Calu3 (cell line): Measurements from ENCODE around the gene WASF2. TPM values are rescaled to one million over a fixed set of nuclear protein-coding genes. Genes with fewer than 3 reads are reported as not detected.

Experiments
- BruUV-seq: library from RNA; stranded (reverse); fragments of 400-500 nt; replicated peaks from 2 replicates; lab custom pipeline; 2021; lab: Mats Ljungman, UMichigan
- CTCF ChIA-PET: fragments of 300-600 bp; sonication (Branson Sonifier 250); formaldehyde crosslinking; loops from one replicate; lab custom pipeline; 2022; ENCODE audit warnings: antibody characterized with exemption; lab: Charles Lee
- DNase-seq: peaks from one replicate; pipeline ENCODE4 v3.0.0; 2022
- H3K27ac Mint-ChIP-seq: one replicate; pipeline ENCODE4 v1.8.0; 2022; ENCODE audit warnings: mixed read lengths; ENCODE audit not compliant: unreplicated experiment
- H3K27me3 Mint-ChIP-seq: one replicate; pipeline ENCODE4 v1.8.0; 2022; ENCODE audit warnings: mixed read lengths; ENCODE audit not compliant: unreplicated experiment
- H3K36me3 Mint-ChIP-seq: one replicate; pipeline ENCODE4 v1.8.0; 2022; ENCODE audit warnings: mild to moderate bottlenecking, moderate library complexity, mixed read lengths; ENCODE audit not compliant: insufficient read depth, unreplicated experiment
- H3K4me1 Mint-ChIP-seq: one replicate; pipeline ENCODE4 v1.8.0; 2022; ENCODE audit warnings: mild to moderate bottlenecking, low read depth, mixed read lengths; ENCODE audit not compliant: unreplicated experiment
- H3K4me3 Mint-ChIP-seq: one replicate; pipeline ENCODE4 v1.8.0; 2022; ENCODE audit warnings: mild to moderate bottlenecking, low read depth, moderate library complexity, mixed read lengths; ENCODE audit not compliant: unreplicated experiment
- H3K9me3 Mint-ChIP-seq: one replicate; pipeline ENCODE4 v1.8.0; 2022; ENCODE audit warnings: low read depth, mixed read lengths; ENCODE audit not compliant: unreplicated experiment
- intact Hi-C: fragments of 100-400 bp; cut with micrococcal nuclease; formaldehyde crosslinking; loops from one replicate; pipeline ENCODE4 v1.10.0; 2022; ENCODE audit not compliant: unreplicated experiment
- total RNA-seq: library from RNA; stranded (reverse); gene quantifications from 2 replicates; pipeline ENCODE4 v1.2.3, GENCODE V29; 2022
- TF ChIP-seq, protein P1 (sequence below): fragments of 200-600 bp; IDR thresholded peaks from one replicate; pipeline ENCODE4 v1.8.0; 2022; ENCODE audit warnings: antibody characterized with exemption; ENCODE audit not compliant: unreplicated experiment

The WASF2 gene
- total RNA-seq, 1 experiment from 2014 or later, result 79.5 TPM

DNA sequence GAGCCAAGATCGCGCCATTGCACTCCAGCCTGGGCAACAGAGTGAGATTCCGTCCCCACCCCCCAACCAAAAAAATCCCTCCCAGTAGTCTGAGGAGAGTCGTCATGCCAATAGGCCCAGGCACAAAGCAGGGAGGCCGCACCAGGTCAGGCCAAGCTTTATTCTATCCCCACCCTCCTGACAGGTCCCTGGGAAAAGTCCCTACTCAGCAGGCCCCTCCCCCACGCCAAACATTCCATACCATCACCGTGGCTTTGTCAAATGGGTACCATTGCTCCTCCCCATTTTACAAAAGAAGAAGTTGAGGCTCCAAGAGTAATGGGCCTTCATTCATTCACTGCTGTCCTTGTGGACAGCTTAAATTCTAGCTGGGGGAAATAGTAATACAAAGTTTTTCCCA lies 92.2 kb downstream of the WASF2 start:
- CTCF ChIA-PET, result interaction anchor here (0.6 to 0.7 kb wide), 3 partner anchors 150 to 320 kb away, joined by 3 read pairs; no protein-coding TSS in a partner anchor
- no peak for DNase-seq
- no peaks in the 10 kb centered on the region for H3K9me3 Mint-ChIP-seq
- no TSS peak for BruUV-seq
- H3K36me3 Mint-ChIP-seq, result peaks cover 27% of the 10 kb centered on the region
- intact Hi-C loops, result no loop called here
- H3K27ac Mint-ChIP-seq, result no peak overlapping the region
- no peak overlapping the region for H3K4me3 Mint-ChIP-seq
- TF ChIP-seq, protein P1, sequence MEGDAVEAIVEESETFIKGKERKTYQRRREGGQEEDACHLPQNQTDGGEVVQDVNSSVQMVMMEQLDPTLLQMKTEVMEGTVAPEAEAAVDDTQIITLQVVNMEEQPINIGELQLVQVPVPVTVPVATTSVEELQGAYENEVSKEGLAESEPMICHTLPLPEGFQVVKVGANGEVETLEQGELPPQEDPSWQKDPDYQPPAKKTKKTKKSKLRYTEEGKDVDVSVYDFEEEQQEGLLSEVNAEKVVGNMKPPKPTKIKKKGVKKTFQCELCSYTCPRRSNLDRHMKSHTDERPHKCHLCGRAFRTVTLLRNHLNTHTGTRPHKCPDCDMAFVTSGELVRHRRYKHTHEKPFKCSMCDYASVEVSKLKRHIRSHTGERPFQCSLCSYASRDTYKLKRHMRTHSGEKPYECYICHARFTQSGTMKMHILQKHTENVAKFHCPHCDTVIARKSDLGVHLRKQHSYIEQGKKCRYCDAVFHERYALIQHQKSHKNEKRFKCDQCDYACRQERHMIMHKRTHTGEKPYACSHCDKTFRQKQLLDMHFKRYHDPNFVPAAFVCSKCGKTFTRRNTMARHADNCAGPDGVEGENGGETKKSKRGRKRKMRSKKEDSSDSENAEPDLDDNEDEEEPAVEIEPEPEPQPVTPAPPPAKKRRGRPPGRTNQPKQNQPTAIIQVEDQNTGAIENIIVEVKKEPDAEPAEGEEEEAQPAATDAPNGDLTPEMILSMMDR, result no peak
- H3K27me3 Mint-ChIP-seq, result no peaks in the 10 kb centered on the region
- no peaks in the 10 kb centered on the region for H3K4me1 Mint-ChIP-seq

DNA sequence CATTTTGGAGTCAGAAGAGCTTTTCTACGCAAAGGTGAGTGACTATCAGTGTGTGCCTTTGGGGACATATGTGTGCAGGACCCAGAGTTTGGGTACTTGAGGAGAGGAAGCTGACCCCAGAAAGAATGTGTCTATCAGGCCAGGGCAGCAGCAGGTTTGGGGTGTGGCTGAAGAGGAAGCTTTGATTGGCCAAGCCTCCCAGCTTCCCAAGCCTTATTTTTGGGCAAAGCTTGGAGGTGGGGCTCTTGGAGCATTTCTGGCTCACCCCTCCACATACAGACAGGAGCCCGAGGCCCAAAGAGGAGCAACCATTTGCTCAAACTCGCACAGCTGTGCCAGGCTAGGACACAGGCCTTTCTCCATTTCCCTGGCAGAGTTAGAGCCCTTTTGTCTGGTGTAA lies 92.9 kb downstream of the WASF2 start:
- peaks cover 6% of the 10 kb centered on the region for H3K27me3 Mint-ChIP-seq
- no TSS peak for BruUV-seq
- TF ChIP-seq, protein P1, result no peak
- no peaks in the 10 kb centered on the region for H3K9me3 Mint-ChIP-seq
- H3K4me3 Mint-ChIP-seq, result no peak overlapping the region
- H3K4me1 Mint-ChIP-seq, result peaks cover 5% of the 10 kb centered on the region
- peaks cover 33% of the 10 kb centered on the region for H3K36me3 Mint-ChIP-seq
- H3K27ac Mint-ChIP-seq, result no peak overlapping the region
- CTCF ChIA-PET, result interaction anchor here (0.6 to 1.1 kb wide), 3 partner anchors 96 to 240 kb away, joined by 3 read pairs; no protein-coding TSS in a partner anchor
- DNase-seq, result no peak
- intact Hi-C loops, result no loop called here

DNA sequence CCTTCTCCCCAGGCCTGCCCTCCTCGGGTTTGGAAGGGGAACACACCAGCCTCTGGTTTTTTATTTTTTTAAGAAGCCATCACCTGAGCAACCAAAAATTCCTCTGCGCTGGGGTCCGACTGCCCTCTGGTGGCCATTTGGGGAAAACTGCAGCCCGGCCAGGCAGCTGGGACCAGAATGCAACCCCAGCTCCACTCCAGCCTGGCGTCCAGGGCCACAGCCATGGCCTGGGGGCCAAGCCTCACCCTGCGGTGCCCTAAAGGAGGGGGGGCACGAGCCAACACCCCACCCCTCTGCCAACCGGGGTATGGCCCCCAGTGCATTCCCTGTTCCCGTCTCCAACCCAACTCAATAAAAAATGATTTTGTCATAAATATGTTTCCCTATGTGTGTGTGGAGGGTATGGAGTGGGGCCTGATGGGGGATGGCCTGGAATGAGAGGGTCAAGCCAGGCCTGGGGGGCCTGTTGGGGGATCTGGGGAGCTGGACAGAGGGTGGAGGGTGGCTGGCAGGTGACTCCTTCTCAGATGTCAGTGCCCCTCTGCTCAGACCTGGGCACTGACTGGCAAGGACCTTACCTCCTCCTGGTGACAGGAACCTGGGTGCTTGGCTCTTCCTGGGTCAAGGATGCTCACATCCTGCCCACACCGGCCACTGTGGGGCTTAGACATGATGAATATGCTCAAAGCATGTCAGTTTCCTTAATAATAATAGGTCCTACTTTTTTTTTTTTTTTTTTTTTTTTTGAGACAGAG lies 94.3 kb downstream of the WASF2 start:
- CTCF ChIA-PET, result interaction anchor here (0.6 to 1.7 kb wide), 9 partner anchors 27 to 253 kb away, joined by 3 to 10 read pairs (median 5); partner anchors contain the start of gene MAP3K6
- Mint-ChIP-seq H3K9me3 (no peaks in the 10 kb centered on the region), H3K36me3 (peaks cover 38% of the 10 kb centered on the region), H3K27ac (no peak overlapping the region), H3K4me3 (no peak overlapping the region), H3K27me3 (peaks cover 20% of the 10 kb centered on the region), H3K4me1 (peaks cover 11% of the 10 kb centered on the region)
- TF ChIP-seq, protein P1, result peak; percentile 81
- DNase-seq, result peak; percentile 75
- BruUV-seq, result no TSS peak
- intact Hi-C loops, result no loop called here

DNA sequence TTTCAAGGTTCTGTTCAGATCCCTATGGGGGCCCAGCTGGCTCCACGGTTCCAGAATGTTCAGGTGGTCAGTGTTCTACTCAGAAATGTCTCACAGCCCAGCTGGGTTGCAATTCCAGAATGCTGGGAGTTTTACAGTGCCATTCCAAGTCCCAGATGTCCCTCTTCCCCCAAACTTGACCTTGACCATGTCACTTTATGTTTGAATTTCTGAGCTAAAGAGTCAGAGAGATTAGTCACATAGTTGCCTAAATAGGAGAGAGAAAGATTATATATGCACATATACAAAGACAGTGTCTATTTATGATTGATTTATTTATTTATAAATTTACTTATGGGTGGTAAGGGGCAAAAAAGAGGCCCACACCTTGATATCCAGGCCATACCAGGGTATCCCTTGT lies 95.0 kb downstream of the WASF2 start:
- TSS peak; percentile 86 for BruUV-seq
- no peak overlapping the region for H3K27ac Mint-ChIP-seq
- peaks cover 11% of the 10 kb centered on the region for H3K4me1 Mint-ChIP-seq
- CTCF ChIA-PET, result interaction anchor here (0.6 to 1.7 kb wide), 10 partner anchors 27 to 254 kb away, joined by 3 to 10 read pairs (median 4); partner anchors contain the start of gene MAP3K6
- H3K4me3 Mint-ChIP-seq, result no peak overlapping the region
- DNase-seq, result no peak
- no peaks in the 10 kb centered on the region for H3K9me3 Mint-ChIP-seq
- peaks cover 34% of the 10 kb centered on the region for H3K36me3 Mint-ChIP-seq
- TF ChIP-seq, protein P1, result no peak
- intact Hi-C loops, result no loop called here
- H3K27me3 Mint-ChIP-seq, result peaks cover 27% of the 10 kb centered on the region
